DND-41 (cell line): ENCODE results near the gene ALDH1A1.

Source experiments
- ATAC-seq: fragments of 200-7000 bp; cut with Tn5 transposase; 3 replicates; pipeline ENCODE4 v1.9.1; 2021; ENCODE audit warnings: low read depth; ENCODE audit not compliant: insufficient read depth
- DNase-seq: peaks from one replicate; pipeline ENCODE4 v3.0.0-alpha.2; 2020
- H2AFZ ChIP-seq: 2 replicates; pipeline ENCODE4 v1.6.0; 2012; ENCODE audit warnings: low read depth, low read length
- H3K27ac ChIP-seq: 2 replicates; pipeline ENCODE4 v1.5.1; 2012; ENCODE audit warnings: low read length, inconsistent platforms
- H3K27me3 ChIP-seq: fragments of 200-600 bp; sonication (generic); 2 replicates; pipeline ENCODE4 v1.6.0; 2012; ENCODE audit warnings: low read length, mild to moderate bottlenecking, inconsistent platforms; ENCODE audit not compliant: insufficient read depth, poor library complexity
- H3K36me3 ChIP-seq: 2 replicates; pipeline ENCODE4 v1.5.1; 2012; ENCODE audit warnings: low read length, inconsistent platforms; ENCODE audit not compliant: insufficient read depth
- H3K4me1 ChIP-seq: 2 replicates; pipeline ENCODE4 v1.5.1; 2012; ENCODE audit warnings: mild to moderate bottlenecking, low read length; ENCODE audit not compliant: insufficient read depth
- H3K4me2 ChIP-seq: 2 replicates; pipeline ENCODE4 v1.6.0; 2012; ENCODE audit warnings: mild to moderate bottlenecking, moderate library complexity, low read length, inconsistent platforms; ENCODE audit not compliant: insufficient read depth
- H3K4me3 ChIP-seq, 2 experiments: fragments of 200-600 bp in 1 of 2; shearing (Covaris generic) in 1 of 2; 2 replicates each; pipeline ENCODE4 v1.5.1; 2012 to 2016; ENCODE audit warnings: inconsistent platforms in 2 of 2, low read length in 2 of 2, mild to moderate bottlenecking in 2 of 2, low read depth in 1 of 2, moderate library complexity in 1 of 2
- H3K79me2 ChIP-seq: 2 replicates; pipeline ENCODE4 v1.6.0; 2012; ENCODE audit warnings: low read length, inconsistent platforms; ENCODE audit not compliant: insufficient read depth
- H3K9ac ChIP-seq: 2 replicates; pipeline ENCODE4 v1.6.0; 2012; ENCODE audit warnings: low read depth, mild to moderate bottlenecking, inconsistent platforms, low read length, moderate library complexity
- H3K9me3 ChIP-seq: 2 replicates; pipeline ENCODE4 v1.5.1; 2012; ENCODE audit warnings: low read length, moderate library complexity, mild to moderate bottlenecking, inconsistent platforms; ENCODE audit not compliant: insufficient read depth, severe bottlenecking
- H4K20me1 ChIP-seq: 2 replicates; pipeline ENCODE4 v1.6.0; 2012; ENCODE audit warnings: low read length; ENCODE audit not compliant: insufficient read depth
- EZH2 ChIP-seq: IDR thresholded peaks from 3 replicates; pipeline ENCODE4 v1.6.1; 2012; ENCODE audit warnings: borderline replicate concordance, low read depth, mild to moderate bottlenecking, moderate library complexity, low read length, inconsistent platforms; ENCODE audit not compliant: severe bottlenecking
- TF ChIP-seq, protein P1 (sequence below): IDR thresholded peaks from 2 replicates; pipeline ENCODE4 v1.5.1; 2012; ENCODE audit warnings: borderline replicate concordance, low read length, moderate library complexity, mild to moderate bottlenecking; ENCODE audit not compliant: poor library complexity, severe bottlenecking; ENCODE audit errors: extremely low read depth

The ALDH1A1 gene

GRCh38 chr9:72952914-72953313 lies at the start of gene ALDH1A1:
ALDH1A1 (minus strand) TSS chr9:72953053; CDS start chr9:72953000, 53 bp downstream.
- ATAC-seq (peak; percentile 42; the same call in 1 of the 3 replicates), DNase-seq (no peak)
- Histone ChIP-seq H2AFZ (no peak within 1 kb of the TSS), H3K4me2 (no peak within 1 kb of the TSS), H3K79me2 (no peaks in the 10 kb centered on the region), H3K36me3 (no peaks in the 10 kb centered on the region), H3K27ac (no peak within 1 kb of the TSS), H3K4me1 (no peaks in the 10 kb centered on the region), H4K20me1 (no peaks in the 10 kb centered on the region), H3K9ac (no peak within 1 kb of the TSS), H3K9me3 (no peaks in the 10 kb centered on the region), H3K4me3 (no peak within 1 kb of the TSS), H3K27me3 (peaks cover 14% of the 10 kb centered on the region)
- TF ChIP-seq, protein P1, sequence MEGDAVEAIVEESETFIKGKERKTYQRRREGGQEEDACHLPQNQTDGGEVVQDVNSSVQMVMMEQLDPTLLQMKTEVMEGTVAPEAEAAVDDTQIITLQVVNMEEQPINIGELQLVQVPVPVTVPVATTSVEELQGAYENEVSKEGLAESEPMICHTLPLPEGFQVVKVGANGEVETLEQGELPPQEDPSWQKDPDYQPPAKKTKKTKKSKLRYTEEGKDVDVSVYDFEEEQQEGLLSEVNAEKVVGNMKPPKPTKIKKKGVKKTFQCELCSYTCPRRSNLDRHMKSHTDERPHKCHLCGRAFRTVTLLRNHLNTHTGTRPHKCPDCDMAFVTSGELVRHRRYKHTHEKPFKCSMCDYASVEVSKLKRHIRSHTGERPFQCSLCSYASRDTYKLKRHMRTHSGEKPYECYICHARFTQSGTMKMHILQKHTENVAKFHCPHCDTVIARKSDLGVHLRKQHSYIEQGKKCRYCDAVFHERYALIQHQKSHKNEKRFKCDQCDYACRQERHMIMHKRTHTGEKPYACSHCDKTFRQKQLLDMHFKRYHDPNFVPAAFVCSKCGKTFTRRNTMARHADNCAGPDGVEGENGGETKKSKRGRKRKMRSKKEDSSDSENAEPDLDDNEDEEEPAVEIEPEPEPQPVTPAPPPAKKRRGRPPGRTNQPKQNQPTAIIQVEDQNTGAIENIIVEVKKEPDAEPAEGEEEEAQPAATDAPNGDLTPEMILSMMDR = no peak
- TF ChIP-seq EZH2 = no peak

GRCh38 chr9:73001860-73002259 lies 49.0 kb upstream of the ALDH1A1 start:
- Histone ChIP-seq H2AFZ (no peak overlapping the region), H4K20me1 (no peaks in the 10 kb centered on the region), H3K4me3 (no peak overlapping the region), H3K9ac (no peak overlapping the region), H3K79me2 (no peaks in the 10 kb centered on the region), H3K4me2 (no peak overlapping the region), H3K9me3 (no peaks in the 10 kb centered on the region), H3K27me3 (peaks cover 15% of the 10 kb centered on the region), H3K36me3 (no peaks in the 10 kb centered on the region), H3K4me1 (no peaks in the 10 kb centered on the region), H3K27ac (no peak overlapping the region)
- DNase-seq = no peak
- TF ChIP-seq, protein P1 = no peak
- no peak for TF ChIP-seq EZH2
- no peak for ATAC-seq

GRCh38 chr9:72998363-72998762 lies 45.5 kb upstream of the ALDH1A1 start:
- Histone ChIP-seq H4K20me1 (no peaks in the 10 kb centered on the region), H3K4me2 (no peak overlapping the region), H2AFZ (no peak overlapping the region), H3K36me3 (no peaks in the 10 kb centered on the region), H3K9ac (no peak overlapping the region), H3K4me3 (no peak overlapping the region), H3K27ac (no peak overlapping the region), H3K27me3 (peaks cover 19% of the 10 kb centered on the region), H3K79me2 (no peaks in the 10 kb centered on the region), H3K4me1 (no peaks in the 10 kb centered on the region), H3K9me3 (no peaks in the 10 kb centered on the region)
- ATAC-seq = no peak
- TF ChIP-seq, protein P1 = no peak
- TF ChIP-seq EZH2 = no peak
- no peak for DNase-seq
